ENCODE measurements around the gene CACNA1G. TPM values are rescaled to one million over a fixed set of nuclear protein-coding genes. Genes with fewer than 3 reads are reported as not detected.
A peak's percentile ranks its signal among the peaks of the same experiment; 100 is the strongest.

CACNA1G gene
- total RNA-seq, 1 donor from 2014 or later, result 1.6 TPM

DNA sequence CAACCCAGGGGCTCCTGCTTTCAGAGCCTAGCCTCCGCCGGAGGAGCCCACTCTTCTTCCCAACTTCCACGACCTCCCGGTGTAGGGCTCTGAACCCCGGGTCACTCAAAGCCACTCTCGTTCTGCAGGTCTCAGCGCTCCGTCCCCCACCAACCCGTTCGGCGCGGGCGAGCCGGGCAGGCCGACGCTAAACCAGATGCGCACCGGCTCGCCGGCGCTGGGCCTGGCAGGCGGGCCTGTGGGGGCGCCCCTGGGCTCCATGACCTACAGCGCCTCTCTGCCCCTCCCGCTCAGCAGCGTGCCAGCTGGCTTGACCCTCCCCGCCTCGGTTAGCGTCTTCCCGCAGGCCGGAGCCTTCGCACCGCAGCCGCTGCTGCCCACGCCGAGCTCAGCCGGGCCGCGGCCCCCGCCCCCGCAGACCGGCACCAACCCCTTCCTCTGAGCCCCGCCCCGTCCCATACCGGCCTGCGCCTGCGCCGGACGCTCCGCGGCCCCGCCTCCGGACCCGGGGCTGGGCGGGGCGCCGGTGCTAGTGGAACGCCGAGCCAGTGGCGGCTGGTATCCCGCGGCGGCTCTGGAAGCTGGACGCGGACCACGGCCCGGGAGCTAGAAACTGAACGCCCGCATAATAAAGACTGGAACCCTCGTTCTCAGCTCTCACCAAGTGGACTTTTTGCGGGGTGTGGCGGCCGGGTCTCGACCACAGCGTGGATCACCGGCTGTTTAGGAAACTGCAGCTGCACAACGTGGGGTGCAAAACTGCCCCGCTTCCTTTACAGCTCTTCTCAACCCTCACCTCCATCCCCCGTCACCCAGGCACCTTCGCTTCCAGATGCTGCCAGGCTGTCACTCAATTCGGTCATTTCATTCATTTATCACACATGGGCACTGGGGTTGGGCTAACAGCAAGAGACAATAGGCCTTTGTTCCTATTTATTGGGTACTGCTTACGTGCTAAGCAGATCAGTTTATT lies 18.5 kb upstream of the CACNA1G start:
- peak; percentile 97 for DNase-seq (ENCODE audit: low spot score)
- no peak overlapping the region for H3K9ac ChIP-seq
- Mint-ChIP-seq H3K9me3 (no peaks in the 10 kb centered on the region), H3K27me3 (ENCODE audit: insufficient read depth, low read depth) (peaks cover 11% of the 10 kb centered on the region), H3K27ac (peak overlapping the region; percentile 13), H3K4me3 (peak overlapping the region; percentile 85), H3K4me1 (peaks cover 40% of the 10 kb centered on the region), H3K36me3 (no peaks in the 10 kb centered on the region)
- peak overlapping the region; percentile 77 for H3K4me2 ChIP-seq
- peak overlapping the region; percentile 67 for H2AFZ ChIP-seq (replicated peaks)
- peak overlapping the region; percentile 58 for H3K4me3 ChIP-seq
- no peaks in the 10 kb centered on the region for H3K79me2 ChIP-seq (ENCODE audit: low read depth)
- H3K4me1 ChIP-seq, result peaks cover 15% of the 10 kb centered on the region
- no peaks in the 10 kb centered on the region for H4K20me1 ChIP-seq (ENCODE audit: low read depth)
- peak; percentile 30 for TF ChIP-seq EZH2 (IDR thresholded peaks at IDR 0.05)
- TF ChIP-seq EZH2phosphoT487 (IDR thresholded peaks at IDR 0.05), result no peak
- TF ChIP-seq, protein P1, sequence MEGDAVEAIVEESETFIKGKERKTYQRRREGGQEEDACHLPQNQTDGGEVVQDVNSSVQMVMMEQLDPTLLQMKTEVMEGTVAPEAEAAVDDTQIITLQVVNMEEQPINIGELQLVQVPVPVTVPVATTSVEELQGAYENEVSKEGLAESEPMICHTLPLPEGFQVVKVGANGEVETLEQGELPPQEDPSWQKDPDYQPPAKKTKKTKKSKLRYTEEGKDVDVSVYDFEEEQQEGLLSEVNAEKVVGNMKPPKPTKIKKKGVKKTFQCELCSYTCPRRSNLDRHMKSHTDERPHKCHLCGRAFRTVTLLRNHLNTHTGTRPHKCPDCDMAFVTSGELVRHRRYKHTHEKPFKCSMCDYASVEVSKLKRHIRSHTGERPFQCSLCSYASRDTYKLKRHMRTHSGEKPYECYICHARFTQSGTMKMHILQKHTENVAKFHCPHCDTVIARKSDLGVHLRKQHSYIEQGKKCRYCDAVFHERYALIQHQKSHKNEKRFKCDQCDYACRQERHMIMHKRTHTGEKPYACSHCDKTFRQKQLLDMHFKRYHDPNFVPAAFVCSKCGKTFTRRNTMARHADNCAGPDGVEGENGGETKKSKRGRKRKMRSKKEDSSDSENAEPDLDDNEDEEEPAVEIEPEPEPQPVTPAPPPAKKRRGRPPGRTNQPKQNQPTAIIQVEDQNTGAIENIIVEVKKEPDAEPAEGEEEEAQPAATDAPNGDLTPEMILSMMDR (IDR thresholded peaks at IDR 0.05), result peak; percentile 43
- peaks cover 13% of the 10 kb centered on the region for H3F3A ChIP-seq (ENCODE audit: low read depth)
- H3K27ac ChIP-seq, result no peak overlapping the region
- H3K9me3 ChIP-seq (ENCODE audit: low read depth), result no peaks in the 10 kb centered on the region
- no peaks in the 10 kb centered on the region for H3K36me3 ChIP-seq
- H3K27me3 ChIP-seq, result peaks cover 22% of the 10 kb centered on the region

DNA sequence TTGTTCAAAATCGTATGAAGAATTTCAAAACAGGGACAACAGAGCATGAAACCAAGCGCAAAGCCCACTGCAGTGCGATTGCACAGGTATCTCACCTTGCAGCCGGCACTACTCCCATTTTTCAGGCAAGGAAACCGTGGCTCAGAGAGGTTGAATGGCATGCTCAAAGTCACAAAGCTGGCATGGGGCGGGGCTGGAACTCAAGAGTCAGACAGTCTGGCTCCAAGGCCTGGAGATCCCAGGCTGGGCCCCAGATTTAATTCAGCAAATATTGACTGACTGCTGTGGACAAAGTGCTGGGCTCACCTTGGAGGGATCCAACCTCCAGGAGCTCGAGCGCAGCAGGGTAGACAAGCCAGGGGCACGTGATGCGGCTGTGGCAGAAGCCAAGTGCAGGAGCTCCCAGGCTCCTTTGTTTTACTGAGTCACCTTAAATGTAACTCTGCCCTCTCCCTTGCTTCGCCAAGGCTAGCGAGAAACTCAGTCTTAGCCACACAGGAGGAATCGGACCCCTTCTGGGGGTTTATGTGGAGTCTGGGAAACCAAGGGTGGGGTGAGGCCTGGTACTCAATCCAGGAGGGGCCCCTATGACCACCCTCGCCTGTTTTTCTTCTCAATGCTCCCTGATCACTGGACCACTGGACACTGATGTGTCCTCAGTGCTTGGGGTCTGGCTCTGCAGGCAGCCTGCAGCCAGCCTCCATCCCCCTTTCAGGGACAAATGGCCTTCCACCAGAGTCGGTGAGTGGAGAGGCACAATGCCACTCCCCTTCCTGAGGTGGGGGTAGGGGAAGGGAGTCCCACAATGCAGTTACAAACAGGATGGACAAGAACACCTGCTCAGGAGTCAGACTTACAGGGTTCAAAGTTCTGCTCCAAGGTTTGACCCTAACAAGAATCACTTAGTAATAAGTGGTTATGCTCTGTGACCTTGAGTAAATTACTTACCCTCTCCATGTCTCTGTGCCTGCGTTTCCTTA lies 17.4 kb upstream of the CACNA1G start:
- DNase-seq (ENCODE audit: low spot score), result no peak
- Histone ChIP-seq H3K27ac (no peak overlapping the region), H3F3A (ENCODE audit: low read depth) (peaks cover 13% of the 10 kb centered on the region), H3K4me1 (peaks cover 23% of the 10 kb centered on the region), H4K20me1 (ENCODE audit: low read depth) (no peaks in the 10 kb centered on the region), H3K4me2 (peak overlapping the region; percentile 77), H3K27me3 (peaks cover 22% of the 10 kb centered on the region), H3K4me3 (peak overlapping the region; percentile 58), H2AFZ (replicated peaks) (no peak overlapping the region), H3K79me2 (ENCODE audit: low read depth) (no peaks in the 10 kb centered on the region), H3K9me3 (ENCODE audit: low read depth) (no peaks in the 10 kb centered on the region), H3K36me3 (no peaks in the 10 kb centered on the region), H3K9ac (no peak overlapping the region)
- Mint-ChIP-seq H3K27me3 (ENCODE audit: insufficient read depth, low read depth) (peaks cover 11% of the 10 kb centered on the region), H3K4me1 (peaks cover 40% of the 10 kb centered on the region), H3K27ac (peak overlapping the region; percentile 13), H3K9me3 (no peaks in the 10 kb centered on the region), H3K36me3 (no peaks in the 10 kb centered on the region), H3K4me3 (peak overlapping the region; percentile 85)
- TF ChIP-seq EZH2 (IDR thresholded peaks at IDR 0.05), result no peak

DNA sequence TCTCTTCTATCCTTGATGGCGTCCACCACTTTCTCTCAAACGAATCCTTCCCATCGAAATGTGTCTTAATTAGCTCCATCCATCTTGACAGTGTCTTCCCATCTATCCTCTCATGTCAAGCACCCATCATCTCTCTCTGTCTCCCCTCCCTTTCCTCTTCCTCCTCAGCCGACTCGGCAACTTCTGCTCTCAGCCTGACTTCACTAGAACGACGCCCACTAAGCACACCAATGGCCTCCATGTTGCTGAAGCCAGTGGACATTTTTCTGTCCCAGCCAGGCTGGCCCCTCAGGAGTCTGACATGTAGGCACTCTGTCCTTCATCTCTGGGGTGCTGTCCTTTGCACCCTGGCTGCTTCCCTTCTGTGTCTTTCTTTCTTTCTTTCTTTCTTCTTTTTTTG lies 16.0 kb upstream of the CACNA1G start:
- H3K4me1 ChIP-seq, result peaks cover 23% of the 10 kb centered on the region
- H3F3A ChIP-seq (ENCODE audit: low read depth), result peaks cover 13% of the 10 kb centered on the region
- H3K4me3 ChIP-seq, result no peak overlapping the region
- H3K9me3 ChIP-seq (ENCODE audit: low read depth), result no peaks in the 10 kb centered on the region
- H3K27ac ChIP-seq, result no peak overlapping the region
- peaks cover 11% of the 10 kb centered on the region for H3K27me3 Mint-ChIP-seq (ENCODE audit: insufficient read depth, low read depth)
- H3K9ac ChIP-seq, result no peak overlapping the region
- no peaks in the 10 kb centered on the region for H3K36me3 Mint-ChIP-seq
- H2AFZ ChIP-seq (replicated peaks), result no peak overlapping the region
- no peak for DNase-seq (ENCODE audit: low spot score)
- H3K4me1 Mint-ChIP-seq, result peaks cover 29% of the 10 kb centered on the region
- TF ChIP-seq, protein P1 (IDR thresholded peaks at IDR 0.05), result no peak
- no peak for TF ChIP-seq EZH2phosphoT487 (IDR thresholded peaks at IDR 0.05)
- no peaks in the 10 kb centered on the region for H4K20me1 ChIP-seq (ENCODE audit: low read depth)
- H3K27ac Mint-ChIP-seq, result no peak overlapping the region
- no peaks in the 10 kb centered on the region for H3K79me2 ChIP-seq (ENCODE audit: low read depth)
- H3K4me3 Mint-ChIP-seq, result peak overlapping the region; percentile 42
- no peak overlapping the region for H3K4me2 ChIP-seq
- H3K36me3 ChIP-seq, result no peaks in the 10 kb centered on the region
- H3K27me3 ChIP-seq, result peaks cover 22% of the 10 kb centered on the region
- H3K9me3 Mint-ChIP-seq, result no peaks in the 10 kb centered on the region
